NCI-H82 (cell line): Measurements from ENCODE around the gene CDK11B.
"Not testable (repeated sequence)": the region's sequence is repeated elsewhere in the genome, so short reads cannot be mapped to it uniquely, and the experiment has no call there.

Experiments
- DNase-seq: peaks from one replicate; lab custom pipeline; 2025; lab: John Stamatoyannopoulos, UW

Gene CDK11B

GRCh38 chr1:1662392-1662791 lies 3.6 kb upstream of the CDK11B start:
- DNase-seq = not testable (repeated sequence)

- DNase-seq = not testable (repeated sequence)
Observed at GRCh38 chr1:1648265-1648664, 10.5 kb downstream of the CDK11B start.

GRCh38 chr1:1647567-1648241 lies 11.1 kb downstream of the CDK11B start:
- DNase-seq = not testable (repeated sequence)

GRCh38 chr1:1646326-1646725 lies 12.5 kb downstream of the CDK11B start:
- DNase-seq = not testable (repeated sequence)

- not testable (repeated sequence) for DNase-seq
Observed at GRCh38 chr1:1640711-1641461, 17.9 kb downstream of the CDK11B start.

- not testable (repeated sequence) for DNase-seq
Observed at GRCh38 chr1:1640081-1640480, 18.7 kb downstream of the CDK11B start.

GRCh38 chr1:1639368-1639767 lies 19.4 kb downstream of the CDK11B start:
- not testable (repeated sequence) for DNase-seq

GRCh38 chr1:1638528-1638927 lies 20.3 kb downstream of the CDK11B start:
- not testable (repeated sequence) for DNase-seq

- DNase-seq = not testable (repeated sequence)
Observed at GRCh38 chr1:1637479-1637875, 21.3 kb downstream of the CDK11B start.

GRCh38 chr1:1636621-1637478 lies 22.0 kb downstream of the CDK11B start:
- DNase-seq = not testable (repeated sequence)

- not testable (repeated sequence) for DNase-seq
Observed at GRCh38 chr1:1634613-1635012, 24.2 kb downstream of the CDK11B start.

GRCh38 chr1:1633409-1633808 lies 25.4 kb downstream of the CDK11B start:
- DNase-seq = not testable (repeated sequence)

GRCh38 chr1:1631782-1632420 lies 26.9 kb downstream of the CDK11B start, which contains the start of gene MMP23B:
TSS of gene MMP23B (plus strand) at chr1:1632173. CDS start at chr1:1632219, 46 bp downstream.
- DNase-seq = peak; percentile 55

- DNase-seq = peak; percentile 54
Observed at GRCh38 chr1:1630965-1631781, 27.6 kb downstream of the CDK11B start.

- DNase-seq = peak; percentile 98
Observed at GRCh38 chr1:1630191-1630964, 28.4 kb downstream of the CDK11B start.

GRCh38 chr1:1629430-1630190 lies 29.2 kb downstream of the CDK11B start:
- DNase-seq = peak; percentile 91

GRCh38 chr1:1628754-1629429 lies 29.9 kb downstream of the CDK11B start:
- DNase-seq = peak; percentile 38
